ENCODE measurements around the gene ALAD.
"Not testable (repeated sequence)": the region's sequence is repeated elsewhere in the genome, so short reads cannot be mapped to it uniquely, and the experiment has no call there.

Gene ALAD

DNA sequence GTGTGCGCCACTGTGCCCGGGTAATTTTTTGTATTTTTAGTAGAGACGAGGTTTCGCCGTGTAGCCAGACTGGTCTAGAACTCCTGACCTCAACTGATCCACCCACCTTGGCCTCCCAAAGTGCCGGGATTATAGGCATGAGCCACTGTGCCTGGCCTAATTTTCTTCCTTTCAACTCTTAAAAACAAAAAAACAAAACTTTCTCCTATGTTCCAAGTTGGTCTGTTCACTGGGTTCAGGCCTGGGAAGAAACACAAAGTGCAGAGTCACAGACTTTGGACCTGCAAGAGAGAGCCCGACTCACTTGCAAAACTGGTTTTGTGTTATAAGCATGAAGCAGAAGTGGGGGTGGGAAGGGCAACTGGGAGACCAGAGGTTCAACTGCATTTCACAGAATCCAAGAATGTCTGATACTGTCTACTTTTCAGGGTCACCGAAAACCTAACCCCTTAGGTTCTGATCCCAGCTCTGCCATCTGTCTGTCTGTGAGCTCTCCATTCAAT is 19.1 kb downstream of the ALAD start:
- no peaks in the 10 kb centered on the region for H3K27me3 ChIP-seq (replicated peaks in 2 of 5; ENCODE audit: control insufficient read depth in 4 of 5, insufficient read depth in 5 of 5, low read length in 4 of 5)
- DNase-seq, result no peak
- H3K27ac ChIP-seq (ENCODE audit: insufficient read depth in 1 of 2, low read depth in 1 of 2, low read length in 2 of 2, poor library complexity in 1 of 2, severe bottlenecking in 2 of 2), result no peak overlapping the region
- H3K9me3 ChIP-seq (ENCODE audit: control extremely low read depth in 1 of 5, control insufficient read depth in 4 of 5, insufficient read depth in 2 of 5, low read depth in 1 of 5, low read length in 4 of 5), result no peaks in the 10 kb centered on the region
- H3K36me3 ChIP-seq (ENCODE audit: control insufficient read depth in 4 of 4, insufficient read depth in 4 of 4, low read length in 3 of 4), result peaks cover 0 to 10% (median 6%) of the 10 kb centered on the region in 4 experiments
- POLR2A ChIA-PET, result no interaction called here
- H3K4me3 ChIP-seq (ENCODE audit: control insufficient read depth in 1 of 7, extremely low read depth in 1 of 7, insufficient read depth in 4 of 7, low read depth in 2 of 7, low read length in 6 of 7), result no peak overlapping the region
- CTCF ChIA-PET, result no interaction called here
- 90% methylated on average over 7 of the region's 8 CpGs for WGBS (ENCODE audit: insufficient coverage)
- H3K4me1 ChIP-seq (ENCODE audit: control extremely low read depth in 1 of 4, control insufficient read depth in 4 of 4, insufficient read depth in 4 of 4, low read length in 3 of 4), result peaks cover 0 to 12% (median 5%) of the 10 kb centered on the region in 4 experiments

GRCh38 chr9:113381441-113381840 is 19.6 kb downstream of the ALAD start:
- peaks cover 0 to 15% (median 5%) of the 10 kb centered on the region in 4 experiments for H3K4me1 ChIP-seq (ENCODE audit: control extremely low read depth in 1 of 4, control insufficient read depth in 4 of 4, insufficient read depth in 4 of 4, low read length in 3 of 4)

GRCh38 chr9:113380869-113381378 is 20.2 kb downstream of the ALAD start:
- Histone ChIP-seq H3K27ac (ENCODE audit: insufficient read depth in 1 of 2, low read depth in 1 of 2, low read length in 2 of 2, poor library complexity in 1 of 2, severe bottlenecking in 2 of 2) (no peak overlapping the region), H3K9me3 (ENCODE audit: control extremely low read depth in 1 of 5, control insufficient read depth in 4 of 5, insufficient read depth in 2 of 5, low read depth in 1 of 5, low read length in 4 of 5) (no peaks in the 10 kb centered on the region), H3K4me1 (ENCODE audit: control extremely low read depth in 1 of 4, control insufficient read depth in 4 of 4, insufficient read depth in 4 of 4, low read length in 3 of 4) (peaks cover 0 to 15% (median 5%) of the 10 kb centered on the region in 4 experiments), H3K27me3 (replicated peaks in 2 of 5; ENCODE audit: control insufficient read depth in 4 of 5, insufficient read depth in 5 of 5, low read length in 4 of 5) (no peaks in the 10 kb centered on the region), H3K4me3 (ENCODE audit: control insufficient read depth in 1 of 7, extremely low read depth in 1 of 7, insufficient read depth in 4 of 7, low read depth in 2 of 7, low read length in 6 of 7) (no peak overlapping the region), H3K36me3 (ENCODE audit: control insufficient read depth in 4 of 4, insufficient read depth in 4 of 4, low read length in 3 of 4) (peaks cover 0 to 4% (median under 1%) of the 10 kb centered on the region in 4 experiments)
- WGBS (ENCODE audit: insufficient coverage), result no CpG with 5 or more reads among the region's 1 CpG
- CTCF ChIA-PET, result no interaction called here
- POLR2A ChIA-PET, result no interaction called here
- no peak for DNase-seq

More at GRCh38 chr9:113381441-113381840, 19.6 kb downstream of the ALAD start:
- H3K27ac ChIP-seq (ENCODE audit: insufficient read depth in 1 of 2, low read depth in 1 of 2, low read length in 2 of 2, poor library complexity in 1 of 2, severe bottlenecking in 2 of 2); POLR2A ChIA-PET; H3K27me3 ChIP-seq (replicated peaks in 2 of 5; ENCODE audit: control insufficient read depth in 4 of 5, insufficient read depth in 5 of 5, low read length in 4 of 5); DNase-seq; H3K9me3 ChIP-seq (ENCODE audit: control extremely low read depth in 1 of 5, control insufficient read depth in 4 of 5, insufficient read depth in 2 of 5, low read depth in 1 of 5, low read length in 4 of 5); H3K4me3 ChIP-seq (ENCODE audit: control insufficient read depth in 1 of 7, extremely low read depth in 1 of 7, insufficient read depth in 4 of 7, low read depth in 2 of 7, low read length in 6 of 7); CTCF ChIA-PET; H3K36me3 ChIP-seq (ENCODE audit: control insufficient read depth in 4 of 4, insufficient read depth in 4 of 4, low read length in 3 of 4): not testable (repeated sequence)
- WGBS (ENCODE audit: insufficient coverage), result 96% methylated on average over 4 of the region's 7 CpGs

- H3K27me3 ChIP-seq (replicated peaks in 2 of 5; ENCODE audit: control insufficient read depth in 4 of 5, insufficient read depth in 5 of 5, low read length in 4 of 5); CTCF ChIA-PET; H3K9me3 ChIP-seq (ENCODE audit: control extremely low read depth in 1 of 5, control insufficient read depth in 4 of 5, insufficient read depth in 2 of 5, low read depth in 1 of 5, low read length in 4 of 5); POLR2A ChIA-PET; H3K27ac ChIP-seq (ENCODE audit: insufficient read depth in 1 of 2, low read depth in 1 of 2, low read length in 2 of 2, poor library complexity in 1 of 2, severe bottlenecking in 2 of 2); H3K4me3 ChIP-seq (ENCODE audit: control insufficient read depth in 1 of 7, extremely low read depth in 1 of 7, insufficient read depth in 4 of 7, low read depth in 2 of 7, low read length in 6 of 7); H3K36me3 ChIP-seq (ENCODE audit: control insufficient read depth in 4 of 4, insufficient read depth in 4 of 4, low read length in 3 of 4); DNase-seq: not testable (repeated sequence)
- no CpG with 5 or more reads among the region's 2 CpGs for WGBS (ENCODE audit: insufficient coverage)
- H3K4me1 ChIP-seq (ENCODE audit: control extremely low read depth in 1 of 4, control insufficient read depth in 4 of 4, insufficient read depth in 4 of 4, low read length in 3 of 4), result peaks cover 0 to 21% (median 9%) of the 10 kb centered on the region in 4 experiments
Observed at GRCh38 chr9:113379829-113380210, 21.3 kb downstream of the ALAD start.

- POLR2A ChIA-PET; H3K27me3 ChIP-seq (replicated peaks in 2 of 5; ENCODE audit: control insufficient read depth in 4 of 5, insufficient read depth in 5 of 5, low read length in 4 of 5); H3K4me3 ChIP-seq (ENCODE audit: control insufficient read depth in 1 of 7, extremely low read depth in 1 of 7, insufficient read depth in 4 of 7, low read depth in 2 of 7, low read length in 6 of 7); H3K27ac ChIP-seq (ENCODE audit: insufficient read depth in 1 of 2, low read depth in 1 of 2, low read length in 2 of 2, poor library complexity in 1 of 2, severe bottlenecking in 2 of 2); H3K9me3 ChIP-seq (ENCODE audit: control extremely low read depth in 1 of 5, control insufficient read depth in 4 of 5, insufficient read depth in 2 of 5, low read depth in 1 of 5, low read length in 4 of 5); H3K36me3 ChIP-seq (ENCODE audit: control insufficient read depth in 4 of 4, insufficient read depth in 4 of 4, low read length in 3 of 4); CTCF ChIA-PET: not testable (repeated sequence)
- 43% methylated on average over 15 of the region's 24 CpGs for WGBS (ENCODE audit: insufficient coverage)
- peak; percentile 26 to 69 (median 45) for DNase-seq
- peaks cover 0 to 21% (median 9%) of the 10 kb centered on the region in 4 experiments for H3K4me1 ChIP-seq (ENCODE audit: control extremely low read depth in 1 of 4, control insufficient read depth in 4 of 4, insufficient read depth in 4 of 4, low read length in 3 of 4)
Observed at GRCh38 chr9:113379094-113379828, 21.8 kb downstream of the ALAD start.

GRCh38 chr9:113376634-113377567 is 24.2 kb downstream of the ALAD start, which contains the start of gene HDHD3:
HDHD3 (minus strand) TSS chr9:113376986; CDS start chr9:113374354, 2,632 bp downstream.
- H3K27me3 ChIP-seq (replicated peaks in 2 of 5; ENCODE audit: control insufficient read depth in 4 of 5, insufficient read depth in 5 of 5, low read length in 4 of 5), result no peaks in the 10 kb centered on the region
- H3K9me3 ChIP-seq (ENCODE audit: control extremely low read depth in 1 of 5, control insufficient read depth in 4 of 5, insufficient read depth in 2 of 5, low read depth in 1 of 5, low read length in 4 of 5), result no peaks in the 10 kb centered on the region
- peaks cover 0 to 26% (median 17%) of the 10 kb centered on the region in 4 experiments for H3K36me3 ChIP-seq (ENCODE audit: control insufficient read depth in 4 of 4, insufficient read depth in 4 of 4, low read length in 3 of 4)
- ChIA-PET POLR2A (interaction anchor here (0.6 to 1.0 kb wide), 2 partner anchors 9 to 26 kb away, joined by 3 read pairs; no protein-coding TSS in a partner anchor), CTCF (interaction anchor here (0.7 to 2.4 kb wide), 4 partner anchors 9 to 37 kb away, joined by 3 to 7 read pairs (median 4); partner anchors contain the start of gene WDR31)
- H3K4me3 ChIP-seq (ENCODE audit: control insufficient read depth in 1 of 7, extremely low read depth in 1 of 7, insufficient read depth in 4 of 7, low read depth in 2 of 7, low read length in 6 of 7), result peak within 1 kb of the TSS; percentile 61 to 92 (median 84)
- peak within 1 kb of the TSS in 1 of 2 experiments; percentile 64 for H3K27ac ChIP-seq (ENCODE audit: insufficient read depth in 1 of 2, low read depth in 1 of 2, low read length in 2 of 2, poor library complexity in 1 of 2, severe bottlenecking in 2 of 2)
- WGBS (ENCODE audit: insufficient coverage), result 7% methylated on average over 41 of the region's 74 CpGs
- DNase-seq, result peak; percentile 73 to 90 (median 83)
- H3K4me1 ChIP-seq (ENCODE audit: control extremely low read depth in 1 of 4, control insufficient read depth in 4 of 4, insufficient read depth in 4 of 4, low read length in 3 of 4), result peaks cover 0 to 21% (median 10%) of the 10 kb centered on the region in 4 experiments

All from common myeloid progenitor, CD34-positive (primary cell).